Epidermal melanocyte (primary cell): ENCODE results near the gene MAGI1.
"Not testable (repeated sequence)": the region's sequence is repeated elsewhere in the genome, so short reads cannot be mapped to it uniquely, and the experiment has no call there.

Experiments
- DNase-seq: peaks from one replicate; pipeline ENCODE4 v3.0.0; 2011; ENCODE audit warnings: low spot score; ENCODE audit not compliant: insufficient read length

The MAGI1 gene

GRCh38 chr3:66039590-66039887 is 821 bp upstream of the MAGI1 start:
- no peak for DNase-seq

DNA sequence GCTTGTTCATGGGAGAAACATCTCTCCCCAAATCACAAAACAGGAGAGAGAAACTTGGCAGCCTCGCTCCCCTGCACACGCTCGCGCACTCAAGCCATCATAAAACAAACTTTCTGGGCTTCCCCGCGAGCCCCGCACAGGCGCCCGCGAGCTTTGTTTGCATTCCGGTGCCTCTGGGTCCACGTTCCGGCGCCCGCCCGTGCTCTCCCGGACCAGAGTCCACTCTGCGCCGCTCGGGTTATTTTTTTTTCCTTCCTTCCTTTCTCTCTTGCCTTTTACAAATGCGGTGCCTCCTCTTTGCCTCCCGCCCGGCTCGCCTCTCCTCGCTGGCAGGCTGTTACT is 363 bp downstream of the MAGI1 start:
- no peak for DNase-seq

DNA sequence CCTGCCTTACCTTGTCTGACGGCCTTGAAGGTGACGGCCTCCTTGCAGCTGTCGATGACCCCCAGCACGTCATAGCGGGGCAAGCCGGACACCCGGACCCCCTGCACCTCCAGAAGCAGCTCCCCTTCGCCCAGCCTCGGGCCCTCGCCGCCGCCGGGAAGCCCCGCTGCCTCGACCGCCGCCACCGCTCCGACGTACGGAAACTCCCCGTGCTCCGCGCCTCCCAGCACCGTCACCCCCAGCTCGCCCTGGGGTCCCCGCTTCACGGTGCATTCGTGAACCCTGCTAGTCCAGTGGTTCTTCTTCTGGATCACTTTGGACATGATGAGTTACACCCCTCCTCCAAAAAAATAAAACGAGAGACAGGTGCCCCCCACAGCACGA is 740 bp downstream of the MAGI1 start:
- no peak for DNase-seq

DNA sequence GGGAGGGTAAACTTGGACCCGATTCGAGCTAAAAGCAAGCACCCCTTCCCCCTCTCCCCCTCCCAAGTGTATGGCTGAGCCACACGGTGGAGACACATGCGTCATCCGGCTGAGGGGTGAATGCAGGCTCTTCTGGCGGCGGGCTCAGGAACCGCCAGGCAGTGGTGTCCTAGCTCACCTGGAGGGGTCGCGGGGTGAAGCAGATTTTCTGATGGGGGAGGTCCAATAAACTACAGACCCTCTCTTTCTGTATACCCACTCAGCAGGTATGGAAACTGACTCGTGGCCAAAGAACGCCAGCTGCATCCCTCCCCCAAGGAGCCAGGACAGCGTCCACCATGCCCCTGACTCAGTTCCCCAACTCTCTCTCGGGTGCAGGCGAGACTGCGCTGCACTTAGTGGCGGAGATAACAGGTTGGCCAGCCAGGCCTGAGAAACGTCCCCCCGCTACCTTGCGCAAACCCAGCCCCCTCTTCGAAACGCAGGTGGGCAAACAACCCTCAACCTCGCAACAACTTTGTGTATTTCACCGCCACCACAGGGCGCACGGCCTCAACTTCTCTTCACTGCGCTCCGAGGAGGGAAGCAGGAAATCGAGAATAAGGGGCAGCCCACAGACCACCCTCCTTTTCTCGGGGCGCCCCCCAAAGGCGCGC is 1.3 kb downstream of the MAGI1 start:
- no peak for DNase-seq

GRCh38 chr3:66036586-66037148 is 2.1 kb downstream of the MAGI1 start:
- no peak for DNase-seq

- DNase-seq, result no peak
Measured at GRCh38 chr3:66035763-66036477, 2.8 kb downstream of the MAGI1 start.

GRCh38 chr3:66033241-66034138 is 5.2 kb downstream of the MAGI1 start:
- no peak for DNase-seq

- DNase-seq, result no peak
Measured at GRCh38 chr3:66031102-66031698, 7.5 kb downstream of the MAGI1 start.

DNA sequence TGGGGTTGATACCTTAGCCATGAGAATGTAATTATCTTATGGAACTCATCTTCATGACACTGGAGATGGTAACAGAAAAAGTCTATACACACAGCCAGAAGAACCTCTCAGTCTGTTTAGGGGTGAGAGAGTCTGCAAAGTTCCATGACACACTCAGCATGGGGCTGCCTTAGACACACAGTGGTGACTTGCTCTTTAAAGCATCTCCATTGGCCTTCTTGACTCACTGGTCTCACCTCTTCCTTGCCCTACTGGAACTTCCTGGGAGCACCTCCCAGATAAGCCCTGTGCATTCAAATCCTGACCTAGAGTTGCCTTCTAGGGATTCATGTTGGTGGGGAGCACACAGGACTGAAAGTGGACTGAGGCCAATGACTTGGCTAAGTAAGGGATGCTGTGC is 9.3 kb downstream of the MAGI1 start:
- no peak for DNase-seq

- DNase-seq, result no peak
Measured at GRCh38 chr3:66029014-66029413, 9.7 kb downstream of the MAGI1 start.

GRCh38 chr3:66028457-66028856 is 10.3 kb downstream of the MAGI1 start:
- no peak for DNase-seq

DNA sequence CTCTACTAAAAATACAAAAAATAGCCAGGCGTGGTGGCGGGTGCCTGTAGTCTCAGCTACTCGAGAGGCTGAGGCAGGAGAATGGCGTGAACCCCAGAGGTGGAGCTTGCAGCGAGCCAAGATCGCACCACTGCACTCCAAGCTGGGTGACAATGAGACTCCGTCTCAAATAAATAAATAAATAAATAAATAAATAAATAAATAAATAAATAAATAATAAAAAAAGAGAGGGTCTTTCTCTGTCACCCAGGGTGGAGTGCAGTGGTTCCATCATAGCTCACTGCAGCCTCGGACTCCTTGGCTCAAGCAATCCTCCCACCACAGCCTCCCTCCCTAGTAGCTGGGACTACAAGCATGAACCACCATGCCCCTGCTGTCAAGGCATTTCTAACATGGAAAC is 11.6 kb downstream of the MAGI1 start:
- not testable (repeated sequence) for DNase-seq

- DNase-seq, result peak; percentile 32
Measured at GRCh38 chr3:66023738-66024385, 14.9 kb downstream of the MAGI1 start.

GRCh38 chr3:66023229-66023628 is 15.5 kb downstream of the MAGI1 start:
- DNase-seq, result no peak

DNA sequence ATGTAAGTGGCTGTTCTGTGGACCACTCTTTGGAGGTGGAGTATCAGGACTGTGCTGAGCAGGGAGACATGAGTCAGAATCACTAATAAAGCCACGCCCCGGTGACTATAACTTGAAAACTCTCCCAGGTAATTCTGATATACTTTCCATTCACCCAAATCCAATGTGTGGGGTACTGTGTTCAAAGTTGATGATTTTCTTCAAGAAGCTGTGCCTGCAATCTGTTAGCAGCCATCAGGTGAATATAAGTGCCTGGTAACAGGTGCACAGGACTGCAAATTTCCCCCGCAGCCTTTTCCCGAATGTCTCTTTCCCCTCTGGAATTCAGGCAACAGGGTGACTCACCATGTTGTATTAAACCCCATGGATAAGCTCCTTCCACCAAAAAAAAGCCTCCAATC is 17.0 kb downstream of the MAGI1 start:
- DNase-seq, result no peak

DNA sequence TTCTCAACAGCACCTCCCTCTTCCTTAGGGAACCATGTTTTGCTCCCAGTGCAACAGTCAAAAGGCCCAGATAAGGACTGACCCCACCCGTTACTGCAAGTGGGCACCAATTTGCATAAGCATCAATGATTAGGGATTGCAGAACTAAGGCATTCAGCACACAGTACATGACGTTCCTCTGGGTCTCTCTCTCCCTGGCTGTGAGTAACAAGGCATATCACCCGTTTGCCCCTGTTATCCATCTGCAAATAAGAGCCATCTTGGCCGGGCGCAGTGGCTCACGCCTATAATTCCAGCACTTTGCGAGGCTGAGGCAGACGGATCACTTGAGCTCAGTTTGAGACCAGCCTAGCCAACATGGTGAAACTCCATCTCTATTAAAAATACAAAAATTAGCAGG is 18.8 kb downstream of the MAGI1 start:
- DNase-seq, result no peak

DNA sequence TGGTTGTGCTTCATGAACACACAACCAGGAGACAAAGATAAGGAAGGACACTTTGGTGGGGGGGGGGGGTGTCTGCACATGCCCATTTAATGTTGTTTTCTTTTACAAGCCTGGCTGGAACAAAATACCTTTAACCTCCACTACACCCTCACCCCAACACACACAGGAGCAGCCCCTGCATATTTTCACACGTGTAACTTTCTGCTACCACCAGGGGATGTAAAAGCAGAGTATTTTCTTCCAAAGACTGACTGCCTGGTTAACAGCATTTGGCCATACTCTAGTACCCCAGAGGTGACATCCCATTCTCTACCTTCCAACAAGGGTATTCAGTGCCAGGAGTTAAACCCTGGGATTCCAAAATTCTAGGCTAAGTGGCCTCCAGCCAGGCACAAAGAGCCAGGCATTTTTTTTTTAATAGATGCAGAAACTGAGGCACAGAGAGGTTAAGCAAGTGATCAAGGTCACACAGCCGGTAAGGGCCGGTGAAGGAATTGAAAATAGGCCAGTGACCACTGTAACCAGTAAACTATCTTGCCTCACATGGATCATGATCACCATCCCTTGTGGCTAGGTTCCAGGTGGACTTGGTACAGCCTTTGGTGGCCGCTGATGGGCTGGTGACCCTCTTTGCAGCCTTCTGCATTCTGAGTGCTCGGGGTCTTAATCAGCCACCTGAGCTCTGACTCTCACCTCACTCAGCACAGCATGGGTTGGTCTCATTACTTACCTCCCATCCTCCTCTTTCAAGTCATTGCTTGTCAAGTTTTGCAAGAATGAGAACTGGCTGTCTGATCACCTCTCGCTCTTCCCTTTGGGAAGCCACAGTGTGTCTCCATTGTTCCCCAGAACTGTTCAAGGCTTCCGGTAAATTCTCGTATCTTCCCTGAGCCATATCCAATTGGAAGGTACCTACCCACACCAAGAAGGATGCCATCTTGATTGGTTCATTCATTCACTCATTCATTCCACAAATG is 20.4 kb downstream of the MAGI1 start:
- no peak for DNase-seq

- no peak for DNase-seq
Measured at GRCh38 chr3:66017591-66017990, 21.1 kb downstream of the MAGI1 start.

GRCh38 chr3:66017084-66017483 is 21.6 kb downstream of the MAGI1 start:
- DNase-seq, result no peak

DNA sequence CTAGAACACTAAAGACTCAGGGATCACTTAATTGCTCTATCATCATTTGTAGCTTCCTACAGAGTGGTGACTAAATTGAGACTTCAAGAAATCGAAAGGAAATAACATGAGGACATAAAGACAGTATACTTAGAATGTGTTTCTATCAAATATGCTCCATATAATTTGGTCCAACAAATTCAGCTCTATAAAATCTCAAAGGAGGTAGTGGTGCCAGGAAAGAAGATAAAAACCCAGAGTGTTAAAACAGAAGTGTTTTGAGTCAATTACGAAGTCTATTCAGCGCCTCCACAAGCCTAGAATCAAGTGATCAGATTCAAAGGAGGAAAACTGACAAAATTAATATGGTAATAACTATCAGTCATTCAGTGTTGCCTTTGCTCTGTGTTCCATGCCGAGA is 22.9 kb downstream of the MAGI1 start:
- DNase-seq, result no peak
